PC-9 (cell line): ENCODE results near the gene CLEC18B.
"Not testable (repeated sequence)": the region's sequence is repeated elsewhere in the genome, so short reads cannot be mapped to it uniquely, and the experiment has no call there.

Experiments
- EZH2 ChIP-seq: fragments of 200-600 bp; sonication (generic); IDR thresholded peaks from 2 replicates; pipeline ENCODE4 v1.8.0; 2017; ENCODE audit warnings: antibody characterized with exemption, low read depth
- TF ChIP-seq, protein P1 (sequence below): fragments of 200-600 bp; sonication (generic); conservative IDR thresholded peaks from 2 replicates; pipeline ENCODE4 v1.6.1; 2017; ENCODE audit warnings: mixed run types, antibody characterized with exemption, mild to moderate bottlenecking, moderate library complexity

DNA sequence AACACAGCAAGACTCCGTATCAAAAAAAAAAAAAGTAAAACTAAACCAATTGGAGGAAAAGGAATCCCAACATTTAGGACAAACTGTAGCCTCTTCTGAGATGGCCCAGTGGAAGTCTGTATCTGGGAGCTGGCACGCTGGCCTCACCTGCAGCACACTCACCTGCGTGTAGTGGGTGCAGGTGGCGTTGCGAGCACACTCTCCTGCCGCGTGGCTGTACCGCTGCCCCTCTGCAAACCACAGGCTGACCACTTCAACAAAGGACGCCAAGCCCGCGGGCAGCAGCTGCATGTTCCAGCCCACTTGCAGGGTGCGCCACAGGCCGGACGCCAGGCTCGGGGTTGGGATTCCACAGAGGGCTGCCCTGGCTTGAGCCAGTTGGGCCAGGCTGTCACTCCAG lies 3.4 kb downstream of the CLEC18B start:
- not testable (repeated sequence) for TF ChIP-seq EZH2
- TF ChIP-seq, protein P1, sequence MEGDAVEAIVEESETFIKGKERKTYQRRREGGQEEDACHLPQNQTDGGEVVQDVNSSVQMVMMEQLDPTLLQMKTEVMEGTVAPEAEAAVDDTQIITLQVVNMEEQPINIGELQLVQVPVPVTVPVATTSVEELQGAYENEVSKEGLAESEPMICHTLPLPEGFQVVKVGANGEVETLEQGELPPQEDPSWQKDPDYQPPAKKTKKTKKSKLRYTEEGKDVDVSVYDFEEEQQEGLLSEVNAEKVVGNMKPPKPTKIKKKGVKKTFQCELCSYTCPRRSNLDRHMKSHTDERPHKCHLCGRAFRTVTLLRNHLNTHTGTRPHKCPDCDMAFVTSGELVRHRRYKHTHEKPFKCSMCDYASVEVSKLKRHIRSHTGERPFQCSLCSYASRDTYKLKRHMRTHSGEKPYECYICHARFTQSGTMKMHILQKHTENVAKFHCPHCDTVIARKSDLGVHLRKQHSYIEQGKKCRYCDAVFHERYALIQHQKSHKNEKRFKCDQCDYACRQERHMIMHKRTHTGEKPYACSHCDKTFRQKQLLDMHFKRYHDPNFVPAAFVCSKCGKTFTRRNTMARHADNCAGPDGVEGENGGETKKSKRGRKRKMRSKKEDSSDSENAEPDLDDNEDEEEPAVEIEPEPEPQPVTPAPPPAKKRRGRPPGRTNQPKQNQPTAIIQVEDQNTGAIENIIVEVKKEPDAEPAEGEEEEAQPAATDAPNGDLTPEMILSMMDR, result not testable (repeated sequence)
